Measurements from ENCODE around the gene IL1F10. TPM values are rescaled to one million over a fixed set of nuclear protein-coding genes. Genes with fewer than 3 reads are reported as not detected.

The IL1F10 gene
- total RNA-seq = not detected

GRCh38 chr2:113067681-113068080 is at the start of gene IL1F10:
IL1F10 (plus strand) TSS chr2:113067970; CDS start chr2:113072739, 4,769 bp downstream.

DNA sequence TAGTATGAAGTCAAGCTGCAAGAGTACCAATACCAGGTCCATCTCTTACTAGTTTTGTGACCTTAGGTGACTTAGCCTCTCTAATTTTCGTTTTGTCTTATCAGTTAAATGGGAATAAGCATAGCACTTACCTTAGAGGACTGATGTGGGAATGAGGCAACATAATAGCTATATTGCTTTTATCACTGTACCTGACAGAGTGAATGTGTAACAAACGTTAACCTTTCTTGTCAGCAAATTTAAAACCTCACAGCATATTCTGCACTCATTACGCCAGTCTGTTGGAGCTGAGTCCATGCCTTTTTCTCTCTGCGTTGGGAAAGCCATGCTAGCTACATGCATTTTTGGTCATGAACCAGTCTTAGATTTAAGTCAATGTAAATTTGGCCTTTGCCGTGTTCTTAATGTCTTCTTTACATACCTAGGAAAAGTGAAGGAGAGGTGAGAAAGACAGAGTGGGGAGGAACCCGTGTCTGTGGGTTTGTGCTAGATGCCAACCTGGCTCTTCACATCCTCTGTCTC is 15.3 kb upstream of the IL1F10 start, which contains the start of gene IL36B:
Gene IL36B (minus strand): TSS at position 472 of the 522 bp plus-strand sequence.

GRCh38 chr2:113058998-113059960 is 8.5 kb upstream of the IL1F10 start, which contains the start of gene IL36RN:
IL36RN (plus strand) TSS chr2:113059198; CDS start chr2:113059439, 241 bp downstream.

Small RNA genes within 50 kb of the gene (small RNA-seq; reads per million reads assigned to genes)
- not detected for gene RNU6-1180P (ENCODE audit: low replicate concordance)

Other genes starting within 250 kb of the IL1F10 start
- gene IL1B, start 231.2 kb upstream of the IL1F10 start, total RNA-seq = 0.88 TPM
- gene IL37, start 156.8 kb upstream of the IL1F10 start, total RNA-seq = not detected
- gene IL36G, start 90.0 kb upstream of the IL1F10 start, total RNA-seq = not detected
- gene IL36A, start 62.5 kb upstream of the IL1F10 start, total RNA-seq = not detected
- not detected for gene IL36B, start 15.1 kb upstream of the IL1F10 start, total RNA-seq
- not detected for gene IL36RN, start 8.8 kb upstream of the IL1F10 start, total RNA-seq
- 6.0 TPM for gene IL1RN, start 59.6 kb downstream of the IL1F10 start, total RNA-seq
- 18.4 TPM for gene PSD4, start 106.0 kb downstream of the IL1F10 start, total RNA-seq
- 178 TPM for gene PAX8, start 211.0 kb downstream of the IL1F10 start, total RNA-seq

Measured in metanephros (tissue), 2 donors.